HG03457 (cell line): Measurements from ENCODE around the gene MPZL2.
A peak's percentile ranks its signal among the peaks of the same experiment; 100 is the strongest.

Experiments
- ATAC-seq: cut with Tn5 transposase; IDR thresholded peaks from one replicate; pipeline ENCODE4 v1.9.1; 2021; ENCODE audit warnings: moderate number of reproducible peaks; ENCODE audit not compliant: unreplicated experiment

The MPZL2 gene

DNA sequence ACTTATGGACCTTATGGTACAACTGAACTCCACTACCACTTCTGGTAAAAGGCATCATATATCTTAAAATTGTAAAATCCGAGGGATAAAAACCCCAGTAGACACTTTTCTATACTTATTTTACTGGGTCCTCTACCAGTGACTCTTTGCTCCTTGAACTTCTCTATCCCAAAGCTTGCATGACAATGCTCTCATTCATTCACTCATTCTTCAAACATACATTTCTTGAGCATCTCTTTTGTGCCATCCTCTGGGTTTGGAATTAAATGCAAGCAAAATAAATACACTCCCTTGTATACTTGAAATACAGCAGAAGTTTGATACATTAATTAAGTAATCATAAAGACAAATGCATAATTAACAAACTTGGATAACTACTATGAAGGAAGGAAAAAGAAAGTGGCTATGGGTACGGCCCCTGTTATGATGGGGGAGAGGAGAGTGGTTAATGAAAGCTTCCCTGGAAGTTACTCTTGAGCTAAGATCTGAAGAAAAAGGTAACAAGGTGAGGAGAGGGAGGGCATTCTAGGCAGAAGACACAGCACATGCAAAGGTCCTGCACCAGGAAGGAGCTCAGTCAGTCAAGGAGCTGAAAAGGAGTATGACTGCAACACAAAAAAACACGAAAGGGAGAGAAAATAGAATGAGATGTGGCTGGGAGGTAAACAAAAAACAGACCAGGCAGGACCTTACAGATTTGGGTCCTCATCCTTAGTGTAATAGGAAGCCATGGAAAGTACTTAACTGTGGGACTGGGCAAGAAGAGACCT lies 19.9 kb downstream of the MPZL2 start:
- ATAC-seq = no peak

DNA sequence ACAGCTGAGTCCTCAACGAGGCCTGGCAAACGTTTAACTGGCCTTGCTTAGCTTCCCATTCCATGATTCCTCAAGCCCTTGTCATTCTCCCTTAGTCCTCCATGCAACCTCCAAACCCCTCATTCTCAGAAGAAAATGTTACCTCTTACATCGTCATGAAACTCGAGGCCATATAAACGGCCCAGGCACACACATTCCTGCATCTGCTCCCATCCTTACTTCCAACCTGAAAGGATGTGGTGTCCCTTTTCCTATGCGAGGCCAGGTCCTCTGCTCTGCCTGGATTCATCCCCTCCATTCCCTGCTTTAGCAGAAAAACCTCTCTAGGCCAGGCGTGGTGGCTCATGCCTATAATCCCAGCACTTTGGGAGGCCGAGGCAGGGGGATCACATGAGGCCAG lies 20.9 kb downstream of the MPZL2 start:
- no peak for ATAC-seq

- ATAC-seq = peak; percentile 5
Measured at GRCh38 chr11:118241764-118242098, 22.4 kb downstream of the MPZL2 start.

- ATAC-seq = peak; percentile 67
Measured at GRCh38 chr11:118240999-118241763, 22.9 kb downstream of the MPZL2 start.

- no peak for ATAC-seq
Measured at GRCh38 chr11:118239509-118240205, 24.4 kb downstream of the MPZL2 start.

- ATAC-seq = no peak
Measured at GRCh38 chr11:118238929-118239328, 25.2 kb downstream of the MPZL2 start.

DNA sequence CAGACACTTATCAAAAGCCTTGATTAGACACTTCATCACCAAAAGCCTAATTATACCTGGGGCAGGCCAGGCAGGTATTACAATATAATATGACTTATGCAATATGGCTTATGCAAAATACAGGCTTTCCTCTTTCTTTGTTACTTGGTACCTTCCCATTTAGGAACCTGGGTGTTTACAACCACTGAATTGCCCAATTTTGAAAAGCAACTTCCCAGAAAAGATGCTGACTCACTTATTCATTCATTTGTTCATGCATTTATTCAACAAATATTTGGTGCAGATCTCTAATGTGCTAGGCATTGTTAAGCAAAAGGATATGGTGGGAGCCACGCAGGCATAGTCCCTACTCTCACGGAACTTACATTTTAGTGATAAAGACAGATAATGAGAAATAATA lies 25.7 kb downstream of the MPZL2 start:
- no peak for ATAC-seq

DNA sequence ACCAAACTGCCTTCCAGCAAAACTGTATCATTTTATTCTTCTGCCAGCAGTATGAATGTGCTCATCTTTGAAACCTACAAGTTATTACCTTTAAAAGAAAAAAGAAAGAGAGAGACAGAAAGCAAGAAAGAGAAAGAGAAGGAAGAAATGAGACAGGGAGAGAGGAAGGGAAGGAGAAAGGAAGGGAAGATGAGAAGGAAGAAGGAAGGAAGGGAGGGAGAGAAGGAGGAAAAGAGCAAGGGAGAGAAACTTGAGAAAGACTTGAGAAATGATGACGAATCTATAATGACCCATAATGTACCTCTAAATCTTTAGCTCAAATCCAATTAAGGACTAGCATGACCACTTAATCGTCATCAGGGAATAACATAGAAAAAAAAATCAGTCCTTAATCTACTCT lies 27.9 kb downstream of the MPZL2 start:
- no peak for ATAC-seq

DNA sequence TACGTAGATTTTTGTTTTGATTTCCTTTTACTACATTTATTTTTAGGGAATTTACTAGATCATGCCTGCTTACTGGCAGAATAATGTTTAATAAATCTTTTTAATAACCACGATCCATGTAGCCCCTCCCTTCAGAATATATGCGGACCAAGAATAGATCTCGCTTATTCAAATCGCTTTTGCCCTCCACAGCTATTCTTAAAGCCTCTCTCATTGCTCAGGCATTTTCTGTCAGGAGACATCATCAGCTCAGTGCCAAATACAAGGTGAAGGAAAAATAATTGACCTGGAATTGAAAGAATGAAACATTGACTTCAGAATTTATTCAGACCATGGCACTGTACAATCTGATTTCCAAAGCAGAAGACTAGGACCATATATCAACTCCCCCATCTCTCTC lies 29.3 kb downstream of the MPZL2 start:
- ATAC-seq = no peak

DNA sequence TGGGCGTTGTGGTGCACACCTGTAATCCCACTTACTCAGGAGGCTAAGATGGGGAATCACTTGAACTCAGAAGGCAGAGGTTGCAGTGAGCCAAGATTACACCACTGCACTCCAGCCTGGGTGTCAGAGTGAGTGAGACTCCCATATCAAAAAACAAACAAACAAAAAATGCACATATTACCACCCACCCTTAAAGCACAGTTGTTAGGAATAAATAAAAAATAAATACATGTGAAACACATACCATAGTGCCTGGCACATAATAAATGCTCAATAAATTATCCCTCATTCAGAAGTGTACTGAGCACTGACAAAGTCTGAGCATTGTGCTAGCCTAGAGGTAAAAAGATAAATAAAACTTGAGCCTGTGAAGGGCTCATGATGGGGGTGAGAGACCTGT lies 30.2 kb downstream of the MPZL2 start:
- ATAC-seq = no peak

GRCh38 chr11:118233377-118233776 lies 30.7 kb downstream of the MPZL2 start:
- ATAC-seq = no peak

GRCh38 chr11:118232659-118233058 lies 31.4 kb downstream of the MPZL2 start:
- ATAC-seq = no peak

DNA sequence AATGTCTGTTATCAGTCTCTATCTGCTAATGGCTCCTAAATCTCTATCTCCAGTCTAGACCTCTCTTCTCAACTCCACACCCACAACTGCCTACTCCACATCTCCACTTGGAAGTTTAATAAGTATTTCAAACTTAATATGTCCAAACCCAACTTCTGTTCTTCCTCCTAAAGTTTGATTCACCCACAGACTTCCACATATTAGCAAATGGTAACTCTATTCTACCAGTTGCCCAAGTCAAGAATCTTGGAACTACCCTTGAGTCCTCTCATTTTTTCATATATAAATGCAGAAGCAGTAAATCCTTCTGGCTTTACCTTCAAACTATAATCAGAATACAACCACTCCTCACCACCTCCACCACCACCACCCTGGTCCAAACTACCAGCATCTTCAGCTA lies 32.6 kb downstream of the MPZL2 start:
- ATAC-seq = no peak

GRCh38 chr11:118230088-118230487 lies 34.0 kb downstream of the MPZL2 start:
- ATAC-seq = no peak

DNA sequence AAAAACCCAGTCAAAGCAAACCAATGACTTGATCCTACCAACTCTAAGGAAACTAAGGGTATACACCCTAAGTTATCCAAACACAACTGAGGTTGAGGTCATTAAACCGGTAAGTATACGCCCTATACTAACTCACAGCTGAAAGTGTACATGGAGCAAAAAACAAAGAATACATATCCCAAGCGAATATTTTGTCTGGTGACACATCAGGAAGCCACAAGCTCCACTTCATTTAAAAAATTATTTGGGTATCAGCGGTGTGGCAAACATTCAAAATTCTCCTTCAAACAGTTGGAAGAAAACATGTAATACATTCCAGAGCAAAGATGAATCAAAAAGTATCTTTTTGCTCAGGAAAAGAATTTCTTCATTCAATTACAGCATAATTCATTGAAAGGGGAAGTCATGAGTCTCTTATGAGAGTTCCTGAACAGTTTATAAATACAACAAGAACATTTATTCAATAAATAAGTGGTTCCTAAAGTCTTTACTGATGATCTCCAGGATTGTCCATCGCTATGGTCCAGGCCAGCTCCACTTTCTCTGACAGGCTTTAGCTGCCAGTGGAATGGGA lies 34.7 kb downstream of the MPZL2 start:
- no peak for ATAC-seq

DNA sequence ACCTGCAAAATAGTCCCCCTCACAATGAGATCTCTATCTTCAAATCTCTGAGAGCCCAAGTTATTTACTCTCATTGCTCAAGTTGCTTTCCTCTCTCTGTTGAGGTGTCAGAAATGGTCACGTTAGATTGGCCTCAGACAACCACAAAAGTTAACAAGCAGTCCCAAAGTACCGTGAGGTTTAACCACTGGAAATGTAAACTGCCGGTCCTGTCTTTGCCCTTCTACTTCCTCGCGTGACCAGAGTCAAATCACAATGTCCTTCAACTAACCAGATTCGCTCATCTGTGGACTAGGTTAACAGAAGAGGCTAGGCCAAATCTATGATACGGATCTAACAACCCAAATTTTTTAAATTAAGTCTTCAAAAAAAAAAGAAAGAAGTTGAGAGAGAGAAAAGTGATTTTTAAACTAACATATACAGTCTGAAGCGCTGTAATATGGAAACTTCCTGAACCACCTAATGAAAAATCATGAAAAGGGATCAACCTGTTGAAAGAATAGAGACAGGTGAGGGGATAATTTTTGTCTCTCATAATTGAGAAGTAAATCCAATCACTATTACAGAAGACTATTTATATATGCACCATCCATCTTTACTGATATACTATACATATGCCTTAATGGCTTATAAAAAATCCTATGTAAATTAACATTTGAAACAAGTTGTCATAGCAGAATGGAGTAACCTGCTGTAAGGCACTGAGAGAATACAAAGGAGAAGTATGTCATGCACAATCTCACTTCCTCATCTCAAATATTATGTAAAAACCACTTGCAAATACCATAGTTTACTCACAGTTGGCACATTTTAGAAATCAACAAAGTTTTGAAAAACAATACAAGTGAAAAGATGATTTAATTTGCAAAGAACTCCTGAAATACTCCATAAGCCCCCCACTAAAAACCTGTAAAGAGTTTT lies 36.0 kb downstream of the MPZL2 start:
- peak; percentile 43 for ATAC-seq

GRCh38 chr11:118226781-118227180 lies 37.3 kb downstream of the MPZL2 start:
- no peak for ATAC-seq

DNA sequence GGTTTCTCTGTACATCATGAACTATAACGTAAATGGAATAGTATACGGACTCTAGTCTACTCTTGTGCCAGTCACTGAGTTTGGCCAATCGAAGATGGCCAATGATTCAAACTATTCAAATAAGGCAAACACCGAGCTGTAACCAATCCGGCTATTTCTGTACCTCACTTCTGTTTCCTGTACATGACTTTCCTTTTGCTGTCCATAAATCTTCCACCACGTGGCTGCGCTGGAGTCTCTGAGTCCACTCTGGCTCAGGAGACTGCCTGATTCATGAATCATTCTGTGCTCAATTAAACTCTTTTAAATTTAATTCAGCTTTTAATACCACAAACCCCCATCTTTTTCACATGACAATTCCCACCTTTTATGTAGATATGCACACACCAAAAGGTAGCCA lies 37.8 kb downstream of the MPZL2 start:
- no peak for ATAC-seq

GRCh38 chr11:118224511-118225188 lies 39.4 kb downstream of the MPZL2 start, which contains the start of gene JAML:
JAML (minus strand) TSS chr11:118225011; CDS start chr11:118214866, 10,145 bp downstream.
- no peak for ATAC-seq

DNA sequence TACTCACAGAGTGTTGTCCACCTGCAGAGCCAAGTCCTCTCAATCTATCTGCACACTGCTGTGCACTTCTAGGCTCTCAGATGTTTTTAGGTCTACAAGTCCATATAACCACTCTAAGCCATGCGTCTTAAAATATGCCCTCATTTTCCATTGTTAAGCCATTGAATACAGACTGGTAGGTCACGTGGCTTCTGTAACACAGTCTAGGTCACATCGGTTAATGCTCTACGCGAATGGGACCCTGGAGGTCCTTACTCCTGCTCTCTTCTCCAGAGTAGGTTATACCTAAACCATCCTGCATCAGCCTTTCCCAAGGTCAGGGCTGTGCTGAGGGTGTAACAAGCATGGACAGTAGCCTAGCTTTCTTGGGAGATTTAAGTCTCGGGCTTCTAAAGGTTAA lies 40.1 kb downstream of the MPZL2 start:
- ATAC-seq = no peak
